GM23248 (cell line): ENCODE data around the gene GNAQ.

Source experiments
- EZH2 ChIP-seq: fragments of 200-600 bp; sonication (generic); IDR thresholded peaks from 2 replicates; pipeline ENCODE4 v1.6.1; 2018; ENCODE audit warnings: antibody characterized with exemption, mild to moderate bottlenecking; ENCODE audit not compliant: insufficient read depth, poor library complexity, severe bottlenecking
- EZH2phosphoT487 ChIP-seq: fragments of 200-600 bp; sonication (generic); IDR thresholded peaks from 2 replicates; pipeline ENCODE4 v1.6.1; 2018; ENCODE audit warnings: antibody characterized with exemption, moderate library complexity, mild to moderate bottlenecking, low read depth; ENCODE audit not compliant: insufficient read depth

DNA sequence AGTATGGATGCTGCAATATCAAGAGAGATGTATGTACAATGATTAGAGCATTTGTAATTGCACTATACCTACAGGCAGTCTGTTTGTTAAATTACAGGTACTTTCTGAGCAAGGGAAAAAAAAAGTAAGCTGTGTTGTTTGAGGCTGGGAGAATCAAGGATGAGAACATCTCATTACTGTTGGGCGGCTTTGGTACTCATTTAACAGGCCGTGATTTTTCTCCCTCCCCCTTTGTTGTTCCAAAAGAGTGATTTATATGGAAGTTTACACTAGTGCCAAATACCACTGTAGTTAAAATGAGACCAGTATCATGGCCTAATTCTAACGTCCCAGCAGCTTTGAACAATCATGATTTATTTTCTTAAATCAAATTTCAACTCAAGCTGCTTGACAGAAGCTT lies 312.3 kb downstream of the GNAQ start:
- no peak for TF ChIP-seq EZH2
- no peak for TF ChIP-seq EZH2phosphoT487
